ENCODE results near the gene NDUFV2. TPM values are rescaled to one million over a fixed set of nuclear protein-coding genes. Genes with fewer than 3 reads are reported as not detected.

The NDUFV2 gene
- total RNA-seq, 1 experiment from 2014 or later: 215 TPM

GRCh38 chr18:9055626-9056025 lies 46.9 kb upstream of the NDUFV2 start:
- Histone ChIP-seq H3K4me3 (no peak overlapping the region), H3K79me2 (ENCODE audit: low read depth) (no peaks in the 10 kb centered on the region), H4K20me1 (ENCODE audit: insufficient read depth) (no peaks in the 10 kb centered on the region), H3K36me3 (ENCODE audit: low read depth) (no peaks in the 10 kb centered on the region), H3K27me3 (ENCODE audit: insufficient read depth, low read depth) (no peaks in the 10 kb centered on the region), H3K4me2 (peak overlapping the region; percentile 48), H2AFZ (no peak overlapping the region), H3K4me1 (replicated peaks; ENCODE audit: insufficient read depth) (peaks cover 19% of the 10 kb centered on the region), H3K27ac (peak overlapping the region; percentile 77), H3F3A (ENCODE audit: insufficient read depth, low read depth) (peaks cover 18% of the 10 kb centered on the region), H3K9me3 (ENCODE audit: insufficient read depth, low read depth) (peaks cover 13% of the 10 kb centered on the region; the same call in 1 of the 2 replicates), H3K9me2 (ENCODE audit: insufficient read depth) (no peaks in the 10 kb centered on the region)
- BruUV-seq (replicated peaks): no TSS peak
- ChIA-PET CTCF (interaction anchor here (0.6 to 0.7 kb wide), 6 partner anchors 19 to 316 kb away, joined by 3 to 11 read pairs (median 4); no protein-coding TSS in a partner anchor), POLR2A (ENCODE audit: unreplicated experiment) (interaction anchor here (0.6 kb wide), 1 partner anchor 16 kb away, joined by 5 read pairs; no protein-coding TSS in a partner anchor)
- DNase-seq: peak in 1 of 2 experiments; percentile 62
- TF ChIP-seq CTCF (conservative IDR thresholded peaks at IDR 0.05): no peak
- no peak for TF ChIP-seq EZH2 (IDR thresholded peaks at IDR 0.05; ENCODE audit: low read depth)
- intact Hi-C loops (cut with micrococcal nuclease; ENCODE audit: unreplicated experiment): loop anchor here (2.0 kb wide), 2 partner anchors 73 to 401 kb away; no protein-coding TSS in a partner anchor

DNA sequence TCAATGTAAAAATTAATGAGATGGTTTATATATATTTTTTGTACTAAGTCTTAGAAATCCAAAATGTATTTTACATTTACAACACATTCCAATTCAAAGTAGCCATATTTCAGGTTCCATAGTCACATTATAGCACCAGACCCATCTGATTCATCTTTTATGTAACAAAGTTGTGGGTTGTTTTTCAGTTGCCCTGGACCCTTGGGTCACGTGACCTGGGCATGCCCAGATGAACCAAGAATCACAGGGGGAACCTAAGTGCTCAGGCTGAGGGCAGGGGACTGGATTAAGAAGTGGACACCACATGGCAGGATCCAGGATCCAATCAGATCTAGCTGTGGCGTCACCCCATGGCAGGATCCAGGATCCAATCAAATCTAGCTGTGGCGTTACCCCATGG lies 44.9 kb upstream of the NDUFV2 start:
- Histone ChIP-seq H3K4me3 (no peak overlapping the region), H3K4me1 (replicated peaks; ENCODE audit: insufficient read depth) (peaks cover 37% of the 10 kb centered on the region), H3K9me3 (ENCODE audit: insufficient read depth, low read depth) (peaks cover 8% of the 10 kb centered on the region; the same call in 1 of the 2 replicates), H3K27me3 (ENCODE audit: insufficient read depth, low read depth) (no peaks in the 10 kb centered on the region), H3K9me2 (ENCODE audit: insufficient read depth) (no peaks in the 10 kb centered on the region; the same call in 1 of the 2 replicates), H2AFZ (no peak overlapping the region), H3F3A (ENCODE audit: insufficient read depth, low read depth) (peaks cover 23% of the 10 kb centered on the region), H3K36me3 (ENCODE audit: low read depth) (no peaks in the 10 kb centered on the region), H4K20me1 (ENCODE audit: insufficient read depth) (no peaks in the 10 kb centered on the region), H3K27ac (no peak overlapping the region), H3K79me2 (ENCODE audit: low read depth) (no peaks in the 10 kb centered on the region), H3K4me2 (no peak overlapping the region)
- BruUV-seq (replicated peaks): no TSS peak
- ChIA-PET POLR2A (ENCODE audit: unreplicated experiment) (no interaction called here), CTCF (interaction anchor here (0.6 to 0.7 kb wide), 2 partner anchors 59 to 120 kb away, joined by 3 read pairs; no protein-coding TSS in a partner anchor)
- TF ChIP-seq CTCF (conservative IDR thresholded peaks at IDR 0.05) (no peak), EZH2 (IDR thresholded peaks at IDR 0.05; ENCODE audit: low read depth) (no peak)
- DNase-seq: no peak
- intact Hi-C loops (cut with micrococcal nuclease; ENCODE audit: unreplicated experiment): no loop called here

DNA sequence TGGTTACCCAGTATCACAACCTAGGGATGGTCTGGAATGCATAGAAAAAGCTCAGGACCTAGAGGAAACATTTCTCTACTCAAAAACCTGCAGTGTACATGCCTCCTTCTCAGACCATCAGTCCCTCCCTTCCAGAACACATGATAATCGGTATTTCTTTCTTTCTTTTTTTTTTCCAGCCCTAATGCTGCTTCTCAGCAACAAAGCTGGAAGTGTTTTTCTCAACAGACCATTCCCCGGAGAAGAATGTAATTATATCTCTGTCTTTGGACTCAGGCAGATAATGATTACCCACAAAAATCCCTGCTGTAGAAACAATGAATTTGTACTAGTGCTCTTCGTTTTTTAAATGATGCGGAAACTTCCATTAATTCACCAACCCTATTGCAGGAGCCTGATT lies 44.1 kb upstream of the NDUFV2 start:
- H2AFZ ChIP-seq: no peak overlapping the region
- intact Hi-C loops (cut with micrococcal nuclease; ENCODE audit: unreplicated experiment): no loop called here
- H3K27ac ChIP-seq: no peak overlapping the region
- H3K9me3 ChIP-seq (ENCODE audit: insufficient read depth, low read depth): peaks cover under 1% of the 10 kb centered on the region; the same call in 1 of the 2 replicates
- POLR2A ChIA-PET (ENCODE audit: unreplicated experiment): no interaction called here
- H3K4me2 ChIP-seq: no peak overlapping the region
- no peak overlapping the region for H3K4me3 ChIP-seq
- DNase-seq: no peak
- TF ChIP-seq CTCF (conservative IDR thresholded peaks at IDR 0.05): no peak
- no peak for TF ChIP-seq EZH2 (IDR thresholded peaks at IDR 0.05; ENCODE audit: low read depth)
- no peaks in the 10 kb centered on the region for H3K79me2 ChIP-seq (ENCODE audit: low read depth)
- H3K27me3 ChIP-seq (ENCODE audit: insufficient read depth, low read depth): no peaks in the 10 kb centered on the region
- peaks cover 23% of the 10 kb centered on the region for H3F3A ChIP-seq (ENCODE audit: insufficient read depth, low read depth)
- BruUV-seq (replicated peaks): no TSS peak
- H3K36me3 ChIP-seq (ENCODE audit: low read depth): no peaks in the 10 kb centered on the region
- peaks cover 40% of the 10 kb centered on the region for H3K4me1 ChIP-seq (replicated peaks; ENCODE audit: insufficient read depth)
- no peaks in the 10 kb centered on the region; the same call in 1 of the 2 replicates for H3K9me2 ChIP-seq (ENCODE audit: insufficient read depth)
- H4K20me1 ChIP-seq (ENCODE audit: insufficient read depth): no peaks in the 10 kb centered on the region
- CTCF ChIA-PET: interaction anchor here (0.7 kb wide), 1 partner anchor 60 kb away, joined by 3 read pairs; no protein-coding TSS in a partner anchor

All from PC-9 (cell line).